ENCODE measurements around the gene ASF1A. TPM values are rescaled to one million over a fixed set of nuclear protein-coding genes. Genes with fewer than 3 reads are reported as not detected.

Gene ASF1A
- total and polyA plus RNA-seq, 2 experiments from 2014 or later, result 9.3 to 27.9 TPM

GRCh38 chr6:118881440-118882313 lies 12.3 kb upstream of the ASF1A start:
- Histone ChIP-seq H3K27ac (no peak overlapping the region), H3K27me3 (no peaks in the 10 kb centered on the region), H3K9me3 (ENCODE audit: low read depth) (no peaks in the 10 kb centered on the region), H3K4me3 (no peak overlapping the region), H3K36me3 (no peaks in the 10 kb centered on the region), H3K4me1 (ENCODE audit: low read depth) (no peaks in the 10 kb centered on the region)
- no peak for DNase-seq (ENCODE audit: low read depth in 1 of 2, low spot score in 1 of 2)
- no peak for TF ChIP-seq CTCF (IDR thresholded peaks at IDR 0.05; ENCODE audit: low read depth, low read length)

GRCh38 chr6:118882314-118882905 lies 11.5 kb upstream of the ASF1A start:
- Histone ChIP-seq H3K4me3 (no peak overlapping the region), H3K27ac (no peak overlapping the region), H3K9me3 (ENCODE audit: low read depth) (no peaks in the 10 kb centered on the region), H3K4me1 (ENCODE audit: low read depth) (no peaks in the 10 kb centered on the region), H3K27me3 (no peaks in the 10 kb centered on the region), H3K36me3 (no peaks in the 10 kb centered on the region)
- no peak for TF ChIP-seq CTCF (IDR thresholded peaks at IDR 0.05; ENCODE audit: low read depth, low read length)
- DNase-seq (ENCODE audit: low read depth in 1 of 2, low spot score in 1 of 2), result no peak

- no peak for DNase-seq (ENCODE audit: low read depth in 1 of 2, low spot score in 1 of 2)
- Histone ChIP-seq H3K27ac (no peak overlapping the region), H3K36me3 (no peaks in the 10 kb centered on the region), H3K4me3 (no peak overlapping the region), H3K4me1 (ENCODE audit: low read depth) (peaks cover 3% of the 10 kb centered on the region), H3K9me3 (ENCODE audit: low read depth) (no peaks in the 10 kb centered on the region), H3K27me3 (no peaks in the 10 kb centered on the region)
- TF ChIP-seq CTCF (IDR thresholded peaks at IDR 0.05; ENCODE audit: low read depth, low read length), result no peak
Measured at GRCh38 chr6:118886641-118887040, 7.3 kb upstream of the ASF1A start.

- TF ChIP-seq CTCF (IDR thresholded peaks at IDR 0.05; ENCODE audit: low read depth, low read length), result no peak
- Histone ChIP-seq H3K27me3 (no peaks in the 10 kb centered on the region), H3K36me3 (no peaks in the 10 kb centered on the region), H3K4me1 (ENCODE audit: low read depth) (peaks cover 15% of the 10 kb centered on the region), H3K27ac (no peak overlapping the region), H3K4me3 (no peak overlapping the region), H3K9me3 (ENCODE audit: low read depth) (no peaks in the 10 kb centered on the region)
- DNase-seq (ENCODE audit: low read depth in 1 of 2, low spot score in 1 of 2), result no peak
Measured at GRCh38 chr6:118889163-118889562, 4.8 kb upstream of the ASF1A start.

- H3K36me3 ChIP-seq, result no peaks in the 10 kb centered on the region
- H3K9me3 ChIP-seq (ENCODE audit: low read depth), result no peaks in the 10 kb centered on the region
- H3K4me1 ChIP-seq (ENCODE audit: low read depth), result peaks cover 20% of the 10 kb centered on the region
- no peak overlapping the region for H3K27ac ChIP-seq
- TF ChIP-seq CTCF (IDR thresholded peaks at IDR 0.05; ENCODE audit: low read depth, low read length), result no peak
- no peak overlapping the region for H3K4me3 ChIP-seq
- H3K27me3 ChIP-seq, result no peaks in the 10 kb centered on the region
- no peak for DNase-seq (ENCODE audit: low read depth in 1 of 2, low spot score in 1 of 2)
Measured at GRCh38 chr6:118890997-118891790, 2.8 kb upstream of the ASF1A start.

Measured in cardiac muscle cell (in vitro differentiated cells and primary cell).